K562 (cell line): Measurements from ENCODE around the gene DNAJC8. TPM values are rescaled to one million over a fixed set of nuclear protein-coding genes. Genes with fewer than 3 reads are reported as not detected.
A peak's percentile ranks its signal among the peaks of the same experiment; 100 is the strongest.

Experiments
- BACH1 ChIP-seq: fragments of 200-800 bp; sonication (Bioruptor generic); IDR thresholded peaks from 2 replicates; pipeline ENCODE4 v1.6.1; 2016; ENCODE audit warnings: missing genetic modification characterization, missing compliant biosample characterization
- BCL6 ChIP-seq: fragments of 250-450 bp; sonication (Bioruptor Pico); IDR thresholded peaks from 2 replicates; pipeline ENCODE4 v1.4.0; 2020
- CBX8 ChIP-seq: fragments of 200-600 bp; sonication (generic); IDR thresholded peaks from 2 replicates; pipeline ENCODE4 v1.6.1; 2012; ENCODE audit warnings: borderline replicate concordance, mixed run types, low read depth, mild to moderate bottlenecking, moderate library complexity, mixed read lengths, low read length, control low read depth, inconsistent platforms; ENCODE audit not compliant: poor library complexity, severe bottlenecking; ENCODE audit errors: extremely low read depth
- CCNT2 ChIP-seq: IDR thresholded peaks from 2 replicates; pipeline ENCODE4 v1.6.1; 2011; ENCODE audit warnings: borderline replicate concordance, low read depth, mild to moderate bottlenecking, moderate library complexity, mixed read lengths, low read length; ENCODE audit not compliant: insufficient read length; ENCODE audit errors: extremely low read depth
- CEBPB ChIP-seq: fragments of 450-650 bp; IDR thresholded peaks from 2 replicates; pipeline ENCODE4 v1.6.1; 2016; ENCODE audit warnings: missing genetic modification characterization, missing compliant biosample characterization
- DPF2 ChIP-seq: fragments of 450-650 bp; IDR thresholded peaks from 2 replicates; pipeline ENCODE4 v1.6.1; 2016
- FOXJ2 ChIP-seq: fragments of 200-800 bp; sonication (Bioruptor generic); IDR thresholded peaks from 2 replicates; pipeline ENCODE4 v1.6.1; 2016; ENCODE audit warnings: missing genetic modification characterization, missing compliant biosample characterization
- GATA2 ChIP-seq: sonication (generic); formaldehyde crosslinking; IDR thresholded peaks from 2 replicates; pipeline ENCODE4 v1.4.0; 2020; ENCODE audit warnings: mild to moderate bottlenecking, missing genetic modification reagents
- HMG20A ChIP-seq: fragments of 450-650 bp; formaldehyde crosslinking; conservative IDR thresholded peaks from 2 replicates; pipeline ENCODE4 v1.4.0; 2020; ENCODE audit warnings: mild to moderate bottlenecking, mixed read lengths
- HNRNPLL ChIP-seq: fragments of 200-400 bp; formaldehyde crosslinking; IDR thresholded peaks from 2 replicates; pipeline ENCODE4 v1.6.1; 2017; ENCODE audit warnings: low read length, low read depth, mild to moderate bottlenecking; ENCODE audit not compliant: poor library complexity, severe bottlenecking
- MXI1 ChIP-seq: IDR thresholded peaks from 2 replicates; pipeline ENCODE4 v1.6.1; 2011; ENCODE audit warnings: low read depth, mild to moderate bottlenecking, improper control_type of control experiment, low read length
- NCOA4 ChIP-seq: fragments of 450-650 bp; IDR thresholded peaks from 2 replicates; pipeline ENCODE4 v1.6.1; 2018; ENCODE audit warnings: mild to moderate bottlenecking; ENCODE audit not compliant: partially characterized antibody
- PHF8 ChIP-seq: fragments of 200-600 bp; sonication (generic); IDR thresholded peaks from 2 replicates; pipeline ENCODE4 v1.6.1; 2012; ENCODE audit warnings: mixed run types, mild to moderate bottlenecking, inconsistent platforms, low read length, moderate library complexity, borderline replicate concordance
- PTRF ChIP-seq: fragments of 450-650 bp; IDR thresholded peaks from 2 replicates; pipeline ENCODE4 v1.6.1; 2016; ENCODE audit warnings: mild to moderate bottlenecking, missing genetic modification characterization, missing compliant biosample characterization
- RHOXF2B ChIP-seq: fragments of 250-450 bp; sonication (Bioruptor Pico); conservative IDR thresholded peaks from 2 replicates; pipeline ENCODE4 v1.5.1; 2021
- SETDB1 ChIP-seq: IDR thresholded peaks from one replicate; pipeline ENCODE4 v1.6.1; 2012; ENCODE audit warnings: low read length, control low read depth, inconsistent platforms
- SLC30A9 ChIP-seq: fragments of 250-450 bp; sonication (Bioruptor Pico); IDR thresholded peaks from 2 replicates; pipeline ENCODE4 v1.8.0; 2022; ENCODE audit warnings: mild to moderate bottlenecking, moderate library complexity
- ZFP30 ChIP-seq: fragments of 250-450 bp; sonication (Bioruptor Pico); IDR thresholded peaks from 2 replicates; pipeline ENCODE4 v1.8.0; 2022; ENCODE audit warnings: moderate library complexity, mild to moderate bottlenecking, inconsistent platforms, borderline replicate concordance
- ZFP36 ChIP-seq: fragments of 150-350 bp; IDR thresholded peaks from 2 replicates; pipeline ENCODE4 v1.6.1; 2018; ENCODE audit warnings: low read length, low read depth; ENCODE audit not compliant: partially characterized antibody
- ZNF184 ChIP-seq: sonication (generic); formaldehyde crosslinking; IDR thresholded peaks from 2 replicates; pipeline ENCODE4 v1.5.0; 2020; ENCODE audit warnings: missing genetic modification reagents
- ZNF23 ChIP-seq: fragments of 250-450 bp; sonication (Bioruptor Pico); IDR thresholded peaks from 2 replicates; pipeline ENCODE4 v1.4.0; 2020; ENCODE audit warnings: mild to moderate bottlenecking
- ZNF431 ChIP-seq: sonication (generic); formaldehyde crosslinking; IDR thresholded peaks from 2 replicates; pipeline ENCODE4 v1.8.0; 2022; ENCODE audit warnings: mild to moderate bottlenecking, missing genetic modification reagents
- ZNF444 ChIP-seq: fragments of 250-450 bp; sonication (Bioruptor Pico); IDR thresholded peaks from 2 replicates; pipeline ENCODE4 v1.4.0; 2020; ENCODE audit warnings: mild to moderate bottlenecking, moderate library complexity
- ZNF551 ChIP-seq: fragments of 250-450 bp; sonication (Bioruptor Pico); IDR thresholded peaks from 2 replicates; pipeline ENCODE4 v1.5.0; 2021; ENCODE audit warnings: mild to moderate bottlenecking, moderate library complexity
- ZNF57 ChIP-seq: fragments of 450-650 bp; formaldehyde crosslinking; IDR thresholded peaks from 2 replicates; pipeline ENCODE4 v1.4.0; 2020; ENCODE audit warnings: mild to moderate bottlenecking, moderate library complexity
- ZNF589 ChIP-seq: fragments of 200-800 bp; sonication (Bioruptor generic); IDR thresholded peaks from 2 replicates; pipeline ENCODE4 v1.6.1; 2016; ENCODE audit warnings: low read depth, missing genetic modification characterization, missing compliant biosample characterization
- ZNF76 ChIP-seq: fragments of 250-450 bp; sonication (Bioruptor Pico); IDR thresholded peaks from 2 replicates; pipeline ENCODE4 v1.4.0; 2020; ENCODE audit warnings: mild to moderate bottlenecking, moderate library complexity, borderline replicate concordance
- ZNF780A ChIP-seq: fragments of 250-450 bp; sonication (Bioruptor Pico); IDR thresholded peaks from 2 replicates; pipeline ENCODE4 v1.5.0; 2021; ENCODE audit warnings: mild to moderate bottlenecking
- polyA plus RNA-seq, 8 experiments: library from polyadenylated mRNA; depleted of rRNA in 4 of 8; stranded (reverse) in 5 of 8; unstranded in 3 of 8; fragments of >200 nt; fragmentation: Nextera tagmentation in 2 of 8; fragmentation: Illumina TruSeq in 1 of 8; extraction: Ambion mirVana in 2 of 8; extraction: Trizol in 1 of 8; gene quantifications; 2 replicates each; pipeline versions ENCODE4 v1.2.1 to v1.2.3, GENCODE V29; 2011 to 2014; ENCODE audit warnings: inconsistent platforms in 1 of 8, missing spikeins in 1 of 8
- total RNA-seq, 7 experiments: library from RNA; depleted of rRNA in 6 of 7; stranded (reverse); fragments of >200 nt in 6 of 7; fragmentation: Illumina TruSeq in 2 of 7; extraction: Trizol in 2 of 7; gene quantifications; 2 replicates each; pipeline versions ENCODE4 v1.2.1 to v1.2.3, GENCODE V29; 2011 to 2021; ENCODE audit warnings: low replicate concordance in 1 of 7
- TF ChIP-seq, protein P1 (sequence below), 2 experiments: fragments of 450-650 bp; IDR thresholded peaks; 2 replicates each; pipeline ENCODE4 v1.6.1; 2016
- TF ChIP-seq, protein P2 (sequence below): fragments of 250-450 bp; sonication (Bioruptor Pico); IDR thresholded peaks from 2 replicates; pipeline ENCODE4 v1.5.0; 2021

The DNAJC8 gene
- total and polyA plus RNA-seq, 9 of the 15 experiments (the other 6 are each of a cell fraction or from before 2014, with no cell fraction given) = 143 to 508 (median 209) TPM

DNA sequence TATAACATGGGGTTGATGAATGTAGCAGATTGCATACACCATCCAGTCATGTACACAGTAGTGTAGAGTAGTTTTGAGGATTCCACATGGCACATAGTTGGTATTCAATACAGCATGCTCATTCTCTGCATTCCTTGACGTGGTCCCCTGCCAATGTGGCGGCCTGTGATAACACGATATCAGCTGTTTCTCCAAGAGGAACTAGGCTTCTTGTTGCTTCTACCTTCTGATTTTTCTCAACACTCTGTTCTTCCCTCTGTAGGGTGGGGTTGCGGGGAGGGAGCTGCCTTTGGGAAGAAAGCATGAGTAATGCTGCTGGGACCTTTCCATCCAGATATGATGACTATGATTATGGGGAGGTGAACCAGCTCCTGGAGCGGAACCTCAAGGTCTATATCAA is 45.9 kb upstream of the DNAJC8 start (continued):
- TF ChIP-seq ZNF589 (CRISPR knock-in tag) (no peak), BCL6 (CRISPR knock-in tag) (no peak), ZFP30 (no peak), MXI1 (no peak), HNRNPLL (no peak), ZNF57 (CRISPR knock-in tag) (no peak), ZFP36 (no peak), ZNF431 (CRISPR knock-in tag) (no peak), SETDB1 (no peak), CBX8 (no peak), SLC30A9 (no peak), ZNF444 (CRISPR knock-in tag) (no peak), ZNF76 (CRISPR knock-in tag) (no peak), CCNT2 (no peak), RHOXF2B (CRISPR knock-in tag) (no peak), ZNF184 (CRISPR knock-in tag) (no peak), BACH1 (tag) (no peak), ZNF23 (CRISPR knock-in tag) (no peak), ZNF551 (CRISPR knock-in tag) (no peak), FOXJ2 (tag) (no peak), CEBPB (tag) (no peak), PHF8 (no peak), GATA2 (CRISPR knock-in tag) (peak; percentile 76), PTRF (no peak), HMG20A (no peak), DPF2 (peak; percentile 43; the same call in 1 of the 2 replicates), NCOA4 (no peak), ZNF780A (no peak)
- TF ChIP-seq, protein P1, sequence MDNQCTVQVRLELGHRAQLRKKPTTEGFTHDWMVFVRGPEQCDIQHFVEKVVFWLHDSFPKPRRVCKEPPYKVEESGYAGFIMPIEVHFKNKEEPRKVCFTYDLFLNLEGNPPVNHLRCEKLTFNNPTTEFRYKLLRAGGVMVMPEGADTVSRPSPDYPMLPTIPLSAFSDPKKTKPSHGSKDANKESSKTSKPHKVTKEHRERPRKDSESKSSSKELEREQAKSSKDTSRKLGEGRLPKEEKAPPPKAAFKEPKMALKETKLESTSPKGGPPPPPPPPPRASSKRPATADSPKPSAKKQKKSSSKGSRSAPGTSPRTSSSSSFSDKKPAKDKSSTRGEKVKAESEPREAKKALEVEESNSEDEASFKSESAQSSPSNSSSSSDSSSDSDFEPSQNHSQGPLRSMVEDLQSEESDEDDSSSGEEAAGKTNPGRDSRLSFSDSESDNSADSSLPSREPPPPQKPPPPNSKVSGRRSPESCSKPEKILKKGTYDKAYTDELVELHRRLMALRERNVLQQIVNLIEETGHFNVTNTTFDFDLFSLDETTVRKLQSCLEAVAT (IDR thresholded peaks at IDR 0.05) = no peak
- TF ChIP-seq, protein P2, sequence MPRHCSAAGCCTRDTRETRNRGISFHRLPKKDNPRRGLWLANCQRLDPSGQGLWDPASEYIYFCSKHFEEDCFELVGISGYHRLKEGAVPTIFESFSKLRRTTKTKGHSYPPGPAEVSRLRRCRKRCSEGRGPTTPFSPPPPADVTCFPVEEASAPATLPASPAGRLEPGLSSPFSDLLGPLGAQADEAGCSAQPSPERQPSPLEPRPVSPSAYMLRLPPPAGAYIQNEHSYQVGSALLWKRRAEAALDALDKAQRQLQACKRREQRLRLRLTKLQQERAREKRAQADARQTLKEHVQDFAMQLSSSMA = no peak
